ENCODE measurements around the gene GPC3. TPM values are rescaled to one million over a fixed set of nuclear protein-coding genes. Genes with fewer than 3 reads are reported as not detected.

Gene GPC3
- total RNA-seq, 1 experiment from 2014 or later, result 0.98 TPM

- ATAC-seq (no peak), DNase-seq (ENCODE audit: low read depth, low spot score) (no peak)
- BruUV-seq (replicated peaks), result no TSS peak
- no peak for TF ChIP-seq CEBPB (IDR thresholded peaks at IDR 0.05; ENCODE audit: low read depth)
- TF ChIP-seq POLR2AphosphoS5 (IDR thresholded peaks at IDR 0.05; ENCODE audit: low read depth, low read length), result no peak
- no peak for TF ChIP-seq ELF1 (IDR thresholded peaks at IDR 0.05; ENCODE audit: borderline replicate concordance, low read depth)
- TF ChIP-seq ZNF274 (IDR thresholded peaks at IDR 0.05; ENCODE audit: low read depth, low read length), result no peak
- TF ChIP-seq ATF3 (IDR thresholded peaks at IDR 0.05), result no peak
- TF ChIP-seq JUND (IDR thresholded peaks at IDR 0.05), result no peak
- no peak for TF ChIP-seq YY1 (IDR thresholded peaks at IDR 0.05; ENCODE audit: extremely low read depth, insufficient replicate concordance, low read depth, low read length)
- TF ChIP-seq MAX (IDR thresholded peaks at IDR 0.05), result no peak
- no peak for TF ChIP-seq POLR2A (IDR thresholded peaks at IDR 0.05; ENCODE audit: borderline replicate concordance, extremely low read depth, insufficient read depth, insufficient read length)
- TF ChIP-seq REST (IDR thresholded peaks at IDR 0.05; ENCODE audit: low read depth), result no peak
- no peak for TF ChIP-seq EGR1 (IDR thresholded peaks at IDR 0.05; ENCODE audit: low read depth)
- no peak for TF ChIP-seq SIN3A (IDR thresholded peaks at IDR 0.05; ENCODE audit: low read depth)
- no peak for TF ChIP-seq SRF (IDR thresholded peaks at IDR 0.05; ENCODE audit: low read depth)
- TF ChIP-seq CTCF (IDR thresholded peaks at IDR 0.05 in 2 of 3, conservative IDR thresholded peaks at IDR 0.05 in 1 of 3; ENCODE audit: borderline replicate concordance in 1 of 3, insufficient read depth in 1 of 3, low read depth in 2 of 3, low read length in 2 of 3), result no peak
- no peak for TF ChIP-seq ZFX (IDR thresholded peaks at IDR 0.05)
- TF ChIP-seq ZBTB33 (IDR thresholded peaks at IDR 0.05; ENCODE audit: extremely low read depth, insufficient replicate concordance, low read length), result no peak
- no peak for TF ChIP-seq SP1 (IDR thresholded peaks at IDR 0.05; ENCODE audit: low read depth)
- no peak for TF ChIP-seq EZH2phosphoT487 (IDR thresholded peaks at IDR 0.05; ENCODE audit: borderline replicate concordance)
- TF ChIP-seq CBX3 (IDR thresholded peaks at IDR 0.05; ENCODE audit: low read depth), result no peak
- no peak for TF ChIP-seq EZH2 (IDR thresholded peaks at IDR 0.05)
- ChIA-PET RAD21 (ENCODE audit: low non-redundant PET in 1 of 2, low total read pairs in 2 of 2, uncharacterized antibody in 2 of 2, unreplicated experiment in 2 of 2) (no interaction called here), POLR2A (no interaction called here), CTCF (no interaction called here)
- Histone ChIP-seq H3K4me3 (replicated peaks in 1 of 2; ENCODE audit: low read depth in 1 of 2, low read length in 2 of 2) (no peak overlapping the region), H4K20me1 (ENCODE audit: insufficient read depth) (no peaks in the 10 kb centered on the region), H3K9me3 (ENCODE audit: control insufficient read depth in 1 of 2, insufficient read depth in 1 of 2, low read depth in 1 of 2, low read length in 2 of 2) (no peaks in the 10 kb centered on the region), H3K4me2 (ENCODE audit: low read length) (no peak overlapping the region), H3K27ac (ENCODE audit: low read depth, low read length) (no peak overlapping the region), H3K4me1 (ENCODE audit: control insufficient read depth in 1 of 2, insufficient read depth in 2 of 2, low read length in 2 of 2) (no peaks in the 10 kb centered on the region), H3K9me2 (ENCODE audit: insufficient read depth) (no peaks in the 10 kb centered on the region), H3K27me3 (ENCODE audit: insufficient read depth, low read length) (no peaks in the 10 kb centered on the region), H2AFZ (ENCODE audit: low read depth, low read length, poor library complexity, severe bottlenecking) (no peak overlapping the region), H3K36me3 (ENCODE audit: control insufficient read depth in 1 of 2, insufficient read depth in 2 of 2, low read length in 2 of 2) (no peaks in the 10 kb centered on the region), H3K79me2 (ENCODE audit: insufficient read depth, low read length) (no peaks in the 10 kb centered on the region), H3K9ac (ENCODE audit: low read length) (no peak overlapping the region)
- intact Hi-C loops (cut with micrococcal nuclease), result no loop called here
Measured at GRCh38 chrX:133559909-133560308, 425.5 kb downstream of the GPC3 start.
